Mesendoderm (in vitro differentiated cells): ENCODE data around the gene C16orf46.

ENCODE experiments used
- DNase-seq: peaks from one replicate; pipeline ENCODE4 v3.0.0; 2013
- H2AK5ac ChIP-seq: 2 replicates; pipeline ENCODE4 v1.6.1; 2013; ENCODE audit warnings: low read length, inconsistent platforms
- H2BK120ac ChIP-seq: 2 replicates; pipeline ENCODE4 v1.6.1; 2013; ENCODE audit warnings: low read depth, mild to moderate bottlenecking, low read length, moderate library complexity, mixed read lengths
- H2BK15ac ChIP-seq: replicated peaks from 2 replicates; pipeline ENCODE4 v1.6.1; 2013; ENCODE audit warnings: low read depth, mild to moderate bottlenecking, moderate library complexity
- H2BK5ac ChIP-seq: 2 replicates; pipeline ENCODE4 v1.6.1; 2013; ENCODE audit warnings: low read length, inconsistent platforms
- H3K18ac ChIP-seq: 2 replicates; pipeline ENCODE4 v1.6.1; 2013; ENCODE audit warnings: mild to moderate bottlenecking, low read length, mixed read lengths
- H3K23ac ChIP-seq: one replicate; pipeline ENCODE4 v1.6.1; 2013; ENCODE audit warnings: low read length
- H3K27ac ChIP-seq: 2 replicates; pipeline ENCODE4 v1.5.1; 2013; ENCODE audit warnings: low read depth, mild to moderate bottlenecking, inconsistent platforms, low read length, moderate library complexity
- H3K27me3 ChIP-seq: 2 replicates; pipeline ENCODE4 v1.6.1; 2013; ENCODE audit warnings: low read length, control low read depth, mild to moderate bottlenecking, inconsistent platforms; ENCODE audit not compliant: insufficient read depth, poor library complexity
- H3K36me3 ChIP-seq: 2 replicates; pipeline ENCODE4 v1.6.1; 2013; ENCODE audit warnings: low read length, inconsistent platforms; ENCODE audit not compliant: control insufficient read depth, insufficient read depth
- H3K4ac ChIP-seq: one replicate; pipeline ENCODE4 v1.6.1; 2013; ENCODE audit warnings: low read depth, mild to moderate bottlenecking, low read length, moderate library complexity
- H3K4me1 ChIP-seq: 2 replicates; pipeline ENCODE4 v1.6.1; 2013; ENCODE audit warnings: low read depth, low read length, inconsistent platforms; ENCODE audit not compliant: control insufficient read depth
- H3K4me2 ChIP-seq: 2 replicates; pipeline ENCODE4 v1.6.1; 2013; ENCODE audit warnings: low read length
- H3K4me3 ChIP-seq: 2 replicates; pipeline ENCODE4 v1.5.1; 2013; ENCODE audit warnings: mild to moderate bottlenecking, low read length
- H3K56ac ChIP-seq: one replicate; pipeline ENCODE4 v1.6.1; 2013; ENCODE audit warnings: low read length
- H3K79me1 ChIP-seq: 2 replicates; pipeline ENCODE4 v1.6.1; 2013; ENCODE audit warnings: low read length, inconsistent platforms
- H3K79me2 ChIP-seq: 2 replicates; pipeline ENCODE4 v1.6.1; 2013; ENCODE audit warnings: mild to moderate bottlenecking, low read length; ENCODE audit not compliant: control insufficient read depth, insufficient read depth
- H3K9ac ChIP-seq: 2 replicates; pipeline ENCODE4 v1.6.1; 2013; ENCODE audit warnings: low read length, inconsistent platforms
- H4K5ac ChIP-seq: one replicate; pipeline ENCODE4 v1.6.1; 2013; ENCODE audit warnings: low read length
- H4K8ac ChIP-seq: one replicate; pipeline ENCODE4 v1.6.1; 2013; ENCODE audit warnings: low read depth, mild to moderate bottlenecking, control low read depth, low read length, moderate library complexity
- WGBS: extraction: QIAGEN DNeasy Blood & Tissue Kit; methylation state at CpG from one replicate; pipeline ENCODE4 v1.1.7; 2013; ENCODE audit warnings: low lambda C conversion rate, missing lambda C conversion rate; ENCODE audit not compliant: insufficient coverage; ENCODE audit errors: extremely low coverage; 5-methylcytosine and 5-hydroxymethylcytosine counted together

C16orf46 gene

GRCh38 chr16:81073560-81074330 is 3.3 kb downstream of the C16orf46 start:
- H3K9ac ChIP-seq = no peak overlapping the region
- no CpG with 5 or more reads among the region's 5 CpGs for WGBS
- H3K23ac ChIP-seq = no peak overlapping the region
- no peaks in the 10 kb centered on the region for H3K36me3 ChIP-seq
- H2AK5ac ChIP-seq = no peak overlapping the region
- H3K4ac ChIP-seq = no peak overlapping the region
- no peak overlapping the region for H2BK5ac ChIP-seq
- no peak overlapping the region for H2BK120ac ChIP-seq
- H3K27me3 ChIP-seq = no peaks in the 10 kb centered on the region
- peak; percentile 60 for DNase-seq
- H3K79me2 ChIP-seq = no peaks in the 10 kb centered on the region
- no peaks in the 10 kb centered on the region for H3K4me1 ChIP-seq
- no peak overlapping the region for H3K56ac ChIP-seq
- no peak overlapping the region for H3K18ac ChIP-seq
- H3K79me1 ChIP-seq = no peaks in the 10 kb centered on the region
- H3K27ac ChIP-seq = no peak overlapping the region
- no peak overlapping the region for H4K5ac ChIP-seq
- no peak overlapping the region for H2BK15ac ChIP-seq
- H4K8ac ChIP-seq = no peak overlapping the region
- H3K4me3 ChIP-seq = no peak overlapping the region
- no peak overlapping the region for H3K4me2 ChIP-seq

GRCh38 chr16:81071805-81072204 is 5.2 kb downstream of the C16orf46 start:
- WGBS = no CpG with 5 or more reads among the region's 4 CpGs
- Histone ChIP-seq H3K4me1 (no peaks in the 10 kb centered on the region), H3K23ac (no peak overlapping the region), H3K36me3 (no peaks in the 10 kb centered on the region), H2BK15ac (no peak overlapping the region), H2BK5ac (no peak overlapping the region), H3K4me2 (no peak overlapping the region), H3K9ac (no peak overlapping the region), H3K56ac (no peak overlapping the region), H2AK5ac (no peak overlapping the region), H3K79me2 (no peaks in the 10 kb centered on the region), H2BK120ac (no peak overlapping the region), H3K27ac (no peak overlapping the region), H4K5ac (no peak overlapping the region), H3K27me3 (no peaks in the 10 kb centered on the region), H3K4ac (no peak overlapping the region), H4K8ac (no peak overlapping the region), H3K4me3 (no peak overlapping the region), H3K18ac (no peak overlapping the region), H3K79me1 (no peaks in the 10 kb centered on the region)
- DNase-seq = peak; percentile 14

- Histone ChIP-seq H3K79me2 (no peaks in the 10 kb centered on the region), H4K5ac (no peak overlapping the region), H2AK5ac (no peak overlapping the region), H2BK5ac (no peak overlapping the region), H3K27me3 (no peaks in the 10 kb centered on the region), H3K79me1 (no peaks in the 10 kb centered on the region), H3K23ac (no peak overlapping the region), H3K4me1 (no peaks in the 10 kb centered on the region), H3K4me2 (no peak overlapping the region), H2BK15ac (no peak overlapping the region), H3K27ac (no peak overlapping the region), H3K18ac (no peak overlapping the region), H3K9ac (no peak overlapping the region), H3K36me3 (no peaks in the 10 kb centered on the region), H2BK120ac (no peak overlapping the region), H3K4ac (no peak overlapping the region), H4K8ac (no peak overlapping the region), H3K4me3 (no peak overlapping the region), H3K56ac (no peak overlapping the region)
- DNase-seq = no peak
- WGBS = no CpG with 5 or more reads among the region's 8 CpGs
Observed at GRCh38 chr16:81070979-81071378, 6.1 kb downstream of the C16orf46 start.

- H3K27me3 ChIP-seq = no peaks in the 10 kb centered on the region
- no peak overlapping the region for H3K18ac ChIP-seq
- no peak overlapping the region for H3K56ac ChIP-seq
Observed at GRCh38 chr16:81069063-81069462, 8.0 kb downstream of the C16orf46 start.

GRCh38 chr16:81067166-81067565 is 9.9 kb downstream of the C16orf46 start:
- no peak overlapping the region for H3K56ac ChIP-seq
- H3K27ac ChIP-seq = no peak overlapping the region
- no peak overlapping the region for H4K8ac ChIP-seq
- H4K5ac ChIP-seq = no peak overlapping the region
- H3K4me3 ChIP-seq = no peak overlapping the region
- H3K18ac ChIP-seq = no peak overlapping the region
- H2BK15ac ChIP-seq = no peak overlapping the region
- no peaks in the 10 kb centered on the region for H3K27me3 ChIP-seq
- H2BK5ac ChIP-seq = no peak overlapping the region
- H3K4me1 ChIP-seq = no peaks in the 10 kb centered on the region
- no peaks in the 10 kb centered on the region for H3K36me3 ChIP-seq
- H3K9ac ChIP-seq = no peak overlapping the region
- H3K79me2 ChIP-seq = no peaks in the 10 kb centered on the region
- H3K4ac ChIP-seq = no peak overlapping the region
- no peak for DNase-seq
- H3K79me1 ChIP-seq = no peaks in the 10 kb centered on the region
- no peak overlapping the region for H2BK120ac ChIP-seq
- H3K4me2 ChIP-seq = no peak overlapping the region
- H2AK5ac ChIP-seq = no peak overlapping the region
- no peak overlapping the region for H3K23ac ChIP-seq
- WGBS = no CpG with 5 or more reads among the region's 1 CpG

More at GRCh38 chr16:81069063-81069462, 8.0 kb downstream of the C16orf46 start:
- H3K27ac ChIP-seq = no peak overlapping the region
- no peak overlapping the region for H3K4ac ChIP-seq
- no peak for DNase-seq
- H2AK5ac ChIP-seq = no peak overlapping the region
- H2BK15ac ChIP-seq = no peak overlapping the region
- WGBS = no CpG with 5 or more reads among the region's 4 CpGs
- H2BK120ac ChIP-seq = no peak overlapping the region
- no peaks in the 10 kb centered on the region for H3K79me1 ChIP-seq
- H3K9ac ChIP-seq = no peak overlapping the region
- H3K4me1 ChIP-seq = no peaks in the 10 kb centered on the region
- H3K23ac ChIP-seq = no peak overlapping the region
- H4K8ac ChIP-seq = no peak overlapping the region
- H2BK5ac ChIP-seq = no peak overlapping the region
- no peaks in the 10 kb centered on the region for H3K36me3 ChIP-seq
- H3K4me3 ChIP-seq = no peak overlapping the region
- no peak overlapping the region for H4K5ac ChIP-seq
- H3K4me2 ChIP-seq = no peak overlapping the region
- no peaks in the 10 kb centered on the region for H3K79me2 ChIP-seq

- H3K4me1 ChIP-seq = no peaks in the 10 kb centered on the region
- WGBS = no CpG with 5 or more reads among the region's 4 CpGs
Observed at GRCh38 chr16:81066681-81067080, 10.4 kb downstream of the C16orf46 start.

More at GRCh38 chr16:81066681-81067080, 10.4 kb downstream of the C16orf46 start:
- Histone ChIP-seq H2BK15ac (no peak overlapping the region), H4K5ac (no peak overlapping the region), H3K36me3 (no peaks in the 10 kb centered on the region), H3K79me1 (no peaks in the 10 kb centered on the region), H3K4me2 (no peak overlapping the region), H3K56ac (no peak overlapping the region), H2BK5ac (no peak overlapping the region), H3K18ac (no peak overlapping the region), H3K27me3 (no peaks in the 10 kb centered on the region), H2AK5ac (no peak overlapping the region), H4K8ac (no peak overlapping the region), H3K4ac (no peak overlapping the region), H3K27ac (no peak overlapping the region), H3K79me2 (no peaks in the 10 kb centered on the region), H2BK120ac (no peak overlapping the region), H3K4me3 (no peak overlapping the region), H3K23ac (no peak overlapping the region), H3K9ac (no peak overlapping the region)
- no peak for DNase-seq
